B cell (primary cell): ENCODE measurements around the gene ARHGAP32. TPM values are rescaled to one million over a fixed set of nuclear protein-coding genes. Genes with fewer than 3 reads are reported as not detected.
"Not testable (repeated sequence)": the region's sequence is repeated elsewhere in the genome, so short reads cannot be mapped to it uniquely, and the experiment has no call there.

Experiments
- ATAC-seq: fragments of 200-7000 bp; cut with Tn5 transposase; one replicate; pipeline ENCODE4 v1.10.0; 2021; ENCODE audit warnings: low read depth, mild to moderate bottlenecking, moderate number of reproducible peaks, moderate library complexity
- CTCF ChIA-PET: fragments of 350-600 bp; sonication (Branson Sonifier 250); formaldehyde crosslinking; loops from one replicate; lab custom pipeline; 2021; ENCODE audit warnings: antibody characterized with exemption, inconsistent platforms; lab: Charles Lee
- POLR2A ChIA-PET: fragments of 350-600 bp; sonication (Branson Sonifier 250); formaldehyde crosslinking; loops from one replicate; lab custom pipeline; 2021; ENCODE audit warnings: antibody characterized with exemption; lab: Charles Lee
- DNase-seq: peaks from one replicate; pipeline ENCODE4 v3.0.0; 2013
- H2AFZ ChIP-seq: 2 replicates; pipeline ENCODE4 v1.6.1; 2012; ENCODE audit warnings: mild to moderate bottlenecking, low read depth, low read length; ENCODE audit not compliant: insufficient read depth, poor library complexity, severe bottlenecking
- H3K27ac ChIP-seq, 2 donors: 1 replicate in 1 of 2; 2 replicates in 1 of 2; pipeline ENCODE4 v1.5.1; 2012 to 2013; ENCODE audit warnings: low read length in 2 of 2, mild to moderate bottlenecking in 2 of 2, moderate library complexity in 1 of 2
- H3K27me3 ChIP-seq, 4 experiments: fragments of 200-600 bp in 1 of 4; sonication (generic) in 1 of 4; replicated peaks in 1 of 4; 1 replicate in 2 of 4; 2 replicates in 2 of 4; pipeline versions ENCODE4 v1.6.1 to v1.7.0; 2013 to 2016; ENCODE audit warnings: low read length in 3 of 4, mild to moderate bottlenecking in 2 of 4, mixed read lengths in 1 of 4, moderate library complexity in 1 of 4; ENCODE audit not compliant: insufficient read depth in 4 of 4, control insufficient read depth in 3 of 4; ENCODE audit errors: control extremely low read depth in 1 of 4
- H3K36me3 ChIP-seq, 2 experiments: replicated peaks in 1 of 2; 1 replicate in 1 of 2; 2 replicates in 1 of 2; pipeline versions ENCODE4 v1.6.1 to v1.7.1; 2013; ENCODE audit warnings: low read length in 1 of 2; ENCODE audit not compliant: insufficient read depth in 2 of 2, control insufficient read depth in 1 of 2; ENCODE audit errors: control extremely low read depth in 1 of 2, extremely low read depth in 1 of 2
- H3K4me1 ChIP-seq, 2 donors: fragments of 200-600 bp in 1 of 2; sonication (generic) in 1 of 2; 1 replicate in 1 of 2; 2 replicates in 1 of 2; pipeline versions ENCODE4 v1.5.1 to v1.6.1; 2013 to 2017; ENCODE audit warnings: low read length in 2 of 2; ENCODE audit not compliant: control insufficient read depth in 2 of 2, insufficient read depth in 2 of 2
- H3K4me2 ChIP-seq: replicated peaks from 2 replicates; pipeline ENCODE3; 2012; ENCODE audit warnings: mild to moderate bottlenecking, low read depth, low read length; ENCODE audit not compliant: poor library complexity, severe bottlenecking
- H3K4me3 ChIP-seq, 5 experiments: fragments of 200-600 bp in 1 of 5; sonication (generic) in 1 of 5; 1 replicate in 3 of 5; 2 replicates in 2 of 5; pipeline versions ENCODE4 v1.5.1 to v1.7.0; 2011 to 2016; ENCODE audit warnings: low read length in 4 of 5, mild to moderate bottlenecking in 4 of 5, low read depth in 2 of 5, control low read depth in 1 of 5, moderate library complexity in 1 of 5; ENCODE audit not compliant: insufficient read depth in 1 of 5; ENCODE audit errors: control extremely low read depth in 1 of 5, extremely low read depth in 1 of 5
- H3K79me2 ChIP-seq: fragments of 200-600 bp; sonication (generic); one replicate; pipeline ENCODE4 v1.6.0; 2016; ENCODE audit warnings: low read length; ENCODE audit not compliant: control insufficient read depth, insufficient read depth
- H3K9ac ChIP-seq: fragments of 200-600 bp; sonication (generic); 2 replicates; pipeline ENCODE4 v1.6.1; 2017; ENCODE audit warnings: mild to moderate bottlenecking, low read length, moderate library complexity
- H3K9me3 ChIP-seq, 3 donors: one replicate each; pipeline versions ENCODE4 v1.6.1 to v1.7.1; 2013; ENCODE audit warnings: low read length in 2 of 3; ENCODE audit not compliant: control insufficient read depth in 2 of 3, insufficient read depth in 1 of 3; ENCODE audit errors: control extremely low read depth in 1 of 3
- H4K20me1 ChIP-seq: 2 replicates; pipeline ENCODE4 v1.6.0; 2012; ENCODE audit warnings: mild to moderate bottlenecking, low read length; ENCODE audit not compliant: insufficient read depth, control insufficient read depth, poor library complexity, severe bottlenecking
- H3K27ac Mint-ChIP-seq: one replicate; pipeline ENCODE4 v1.8.0; 2021; ENCODE audit warnings: mixed read lengths
- H3K27me3 Mint-ChIP-seq: one replicate; pipeline ENCODE4 v1.8.0; 2021; ENCODE audit warnings: mixed read lengths
- H3K4me1 Mint-ChIP-seq: one replicate; pipeline ENCODE4 v1.8.0; 2021; ENCODE audit warnings: mixed read lengths
- H3K4me3 Mint-ChIP-seq: one replicate; pipeline ENCODE4 v1.8.0; 2021; ENCODE audit warnings: mixed read lengths
- H3K9me3 Mint-ChIP-seq: one replicate; pipeline ENCODE4 v1.8.0; 2022; ENCODE audit warnings: mixed read lengths; ENCODE audit not compliant: insufficient read depth
- CTCF ChIP-seq: fragments of 200-600 bp; IDR thresholded peaks from one replicate; pipeline ENCODE4 v1.8.0; 2022; ENCODE audit warnings: antibody characterized with exemption, mild to moderate bottlenecking
- EZH2 ChIP-seq: IDR thresholded peaks from 2 replicates; pipeline ENCODE4 v1.6.1; 2012; ENCODE audit warnings: borderline replicate concordance, low read depth, mild to moderate bottlenecking, moderate library complexity, low read length; ENCODE audit not compliant: insufficient read depth, poor library complexity, severe bottlenecking
- WGBS: methylation state at CpG from one replicate; pipeline ENCODE4 v1.1.5; 2013; ENCODE audit warnings: missing lambda C conversion rate; ENCODE audit not compliant: insufficient coverage; 5-methylcytosine and 5-hydroxymethylcytosine counted together
- intact Hi-C: fragments of 100-400 bp; cut with micrococcal nuclease; formaldehyde crosslinking; loops from one replicate; pipeline ENCODE4 v1.10.0; 2022
- polyA plus RNA-seq: library from polyadenylated mRNA; depleted of rRNA; stranded (reverse); fragments of >200 nt; gene quantifications from 2 replicates; pipeline ENCODE4 v1.2.3, GENCODE V29; 2012
- total RNA-seq, 2 donors: library from RNA; stranded (reverse); fragments of 120-200 nt in 1 of 2; gene quantifications; 1 replicate in 1 of 2; 2 replicates in 1 of 2; pipeline versions ENCODE4 v1.2.3 to v1.2.4, GENCODE V29; 2013 to 2022

The ARHGAP32 gene
- total and polyA plus RNA-seq, 2 donors (not counting 1 experiment from before 2014, with no cell fraction given): 4.4 to 10.6 TPM

- no peak for ATAC-seq
- no peaks in the 10 kb centered on the region for H3K4me1 Mint-ChIP-seq
- peaks cover 4% of the 10 kb centered on the region for H3K9me3 Mint-ChIP-seq
- Histone ChIP-seq H3K79me2 (peaks cover 12% of the 10 kb centered on the region), H2AFZ (no peak overlapping the region), H3K27ac (no peak overlapping the region), H3K9me3 (peaks cover 8 to 14% (median 10%) of the 10 kb centered on the region in 3 donors), H4K20me1 (no peaks in the 10 kb centered on the region), H3K4me2 (no peak overlapping the region), H3K4me1 (no peaks in the 10 kb centered on the region), H3K4me3 (no peak overlapping the region), H3K9ac (no peak overlapping the region), H3K36me3 (peaks cover 0 to 7% of the 10 kb centered on the region in 2 experiments), H3K27me3 (no peaks in the 10 kb centered on the region)
- CTCF ChIA-PET: no interaction called here
- no peak overlapping the region for H3K27ac Mint-ChIP-seq
- 79% methylated on average over 2 of the region's 3 CpGs for WGBS
- TF ChIP-seq CTCF (no peak), EZH2 (no peak)
- no peaks in the 10 kb centered on the region for H3K27me3 Mint-ChIP-seq
- intact Hi-C loops: no loop called here
- no peak overlapping the region for H3K4me3 Mint-ChIP-seq
- POLR2A ChIA-PET: no interaction called here
- no peak for DNase-seq
Observed at GRCh38 chr11:129163714-129164164, 28.4 kb downstream of the ARHGAP32 start.

GRCh38 chr11:129157080-129157479 lies 35.0 kb downstream of the ARHGAP32 start:
- H3K36me3 ChIP-seq, H3K9ac ChIP-seq, H3K4me1 ChIP-seq, H3K4me1 Mint-ChIP-seq, ATAC-seq, H3K79me2 ChIP-seq, H4K20me1 ChIP-seq, DNase-seq, H3K4me2 ChIP-seq, POLR2A ChIA-PET, CTCF ChIA-PET, H3K9me3 Mint-ChIP-seq, H3K27me3 Mint-ChIP-seq, H3K27ac Mint-ChIP-seq, intact Hi-C loops, H3K4me3 ChIP-seq, H3K27me3 ChIP-seq, H3K27ac ChIP-seq, H2AFZ ChIP-seq, H3K4me3 Mint-ChIP-seq: not testable (repeated sequence)
- no CpG with 5 or more reads among the region's 3 CpGs for WGBS
- peaks cover 0 to 12% (median 1%) of the 10 kb centered on the region in 3 donors for H3K9me3 ChIP-seq
